PC-3 (cell line): ENCODE results near the gene LRRC10B.

Experiments
- CTCF ChIP-seq: fragments of 300-600 bp; sonication (generic); conservative IDR thresholded peaks from 2 replicates; pipeline ENCODE4 v1.5.1; 2017; ENCODE audit warnings: antibody characterized with exemption, low read depth, mild to moderate bottlenecking, low read length
- EZH2 ChIP-seq: fragments of 300-600 bp; sonication (generic); IDR thresholded peaks from one replicate; pipeline ENCODE4 v1.6.1; 2017; ENCODE audit warnings: antibody characterized with exemption, mild to moderate bottlenecking, low read length; ENCODE audit not compliant: unreplicated experiment

GRCh38 chr11:61511383-61511782, 2.8 kb downstream of the LRRC10B start:
- TF ChIP-seq CTCF, result no peak
- TF ChIP-seq EZH2, result no peak
